ENCODE data around the gene PDE11A. TPM values are rescaled to one million over a fixed set of nuclear protein-coding genes. Genes with fewer than 3 reads are reported as not detected.

PDE11A gene
- total RNA-seq, 1 experiment from 2014 or later = 0.13 TPM

DNA sequence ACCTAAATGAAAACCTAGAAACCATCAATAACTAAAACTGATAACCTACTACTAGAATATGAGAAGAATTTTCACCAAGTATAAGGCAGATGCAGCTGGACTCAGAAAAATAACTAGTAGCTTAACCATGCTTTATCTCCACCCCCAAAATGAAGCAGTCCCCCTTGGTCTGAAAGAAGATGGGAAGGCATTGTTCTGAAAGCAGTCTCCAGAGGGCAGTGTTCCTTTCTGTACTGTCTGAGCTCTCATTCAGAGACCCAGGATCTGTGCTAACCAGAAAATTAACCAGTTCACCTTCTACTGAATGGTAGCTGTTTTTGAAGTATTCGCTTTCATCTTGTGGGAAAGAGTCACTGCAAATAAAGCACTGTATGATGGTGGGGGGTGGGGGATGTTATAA lies 273.0 kb downstream of the PDE11A start:
- Mint-ChIP-seq H3K4me1 (peaks cover 15 to 19% of the 10 kb centered on the region in 2 experiments), H3K27me3 (ENCODE audit: low read depth) (peaks cover 4% of the 10 kb centered on the region; the same call in 1 of the 2 replicates), H3K27ac (no peak overlapping the region), H3K9me3 (peaks cover 0 to 3% of the 10 kb centered on the region in 2 experiments; a peak in 2 of 5 replicates), H3K36me3 (ENCODE audit: insufficient read depth in 1 of 3, low read depth in 3 of 3) (no peaks in the 10 kb centered on the region), H3K4me3 (no peak overlapping the region)
- H2BK5ac ChIP-seq (ENCODE audit: insufficient read length, low read length) = no peak overlapping the region
- WGBS (ENCODE audit: extremely low coverage, insufficient read length, low lambda C conversion rate) = no CpG with 5 or more reads among the region's 1 CpG
- peak; percentile 40 for DNase-seq
- H2BK120ac ChIP-seq (ENCODE audit: low read depth, low read length, poor library complexity, severe bottlenecking) = no peak overlapping the region
- H2BK20ac ChIP-seq (ENCODE audit: low read depth, low read length, poor library complexity, severe bottlenecking) = no peak overlapping the region
- H2AFZ ChIP-seq (ENCODE audit: low read length) = no peak overlapping the region
- H4K5ac ChIP-seq (ENCODE audit: insufficient read length, low read depth, low read length) = no peak overlapping the region
- H3K79me2 ChIP-seq (ENCODE audit: insufficient read depth, low read length) = no peaks in the 10 kb centered on the region
- no peak overlapping the region for H2BK15ac ChIP-seq (ENCODE audit: low read depth, low read length)
- H3K27ac ChIP-seq (ENCODE audit: insufficient read length, low read depth, low read length) = no peak overlapping the region
- H3K4me1 ChIP-seq (ENCODE audit: insufficient read depth, low read length) = no peaks in the 10 kb centered on the region; the same call in 1 of the 2 replicates
- no peak overlapping the region for H3K9ac ChIP-seq (ENCODE audit: extremely low read depth, insufficient read length, low read length)
- no peak overlapping the region for H3K4ac ChIP-seq (ENCODE audit: low read depth, low read length)
- no peak overlapping the region for H3K23ac ChIP-seq (ENCODE audit: insufficient read length, low read depth, low read length)
- H4K91ac ChIP-seq (ENCODE audit: insufficient read length, low read depth, low read length) = no peak overlapping the region
- no peaks in the 10 kb centered on the region for H3K9me3 ChIP-seq (ENCODE audit: control insufficient read depth, low read depth, low read length)
- peak; percentile 75 for TF ChIP-seq CTCF (conservative IDR thresholded peaks at IDR 0.05)
- H3K56ac ChIP-seq (ENCODE audit: insufficient read length, low read depth, low read length) = no peak overlapping the region
- H3K4me2 ChIP-seq (ENCODE audit: insufficient read depth, insufficient read length, low read length) = no peak overlapping the region
- H4K20me1 ChIP-seq (ENCODE audit: control insufficient read depth, insufficient read depth, insufficient read length) = no peaks in the 10 kb centered on the region
- no peak overlapping the region for H3K18ac ChIP-seq (ENCODE audit: insufficient read length, low read depth, low read length)
- no peak overlapping the region for H3T11ph ChIP-seq (ENCODE audit: low read length)
- no peak overlapping the region for H4K8ac ChIP-seq (replicated peaks; ENCODE audit: insufficient read length, low read depth, low read length)
- H2AK5ac ChIP-seq (ENCODE audit: insufficient read length, low read length) = no peak overlapping the region
- H3K14ac ChIP-seq (ENCODE audit: insufficient read depth, low read length) = no peak overlapping the region
- no peaks in the 10 kb centered on the region for H3K79me1 ChIP-seq (ENCODE audit: insufficient read depth, low read depth, low read length, poor library complexity, severe bottlenecking)
- H2BK12ac ChIP-seq (ENCODE audit: insufficient read length, low read depth, low read length) = no peak overlapping the region
- H3K23me2 ChIP-seq (ENCODE audit: insufficient read length, low read depth, low read length, poor library complexity, severe bottlenecking) = no peaks in the 10 kb centered on the region
- H3K27me3 ChIP-seq (ENCODE audit: insufficient read depth, low read length) = no peaks in the 10 kb centered on the region
